Measurements from ENCODE around the gene CDH13.

The CDH13 gene

GRCh38 chr16:82653550-82654511, 27.1 kb downstream of the CDH13 start:
- DNase-seq: no peak

DNA sequence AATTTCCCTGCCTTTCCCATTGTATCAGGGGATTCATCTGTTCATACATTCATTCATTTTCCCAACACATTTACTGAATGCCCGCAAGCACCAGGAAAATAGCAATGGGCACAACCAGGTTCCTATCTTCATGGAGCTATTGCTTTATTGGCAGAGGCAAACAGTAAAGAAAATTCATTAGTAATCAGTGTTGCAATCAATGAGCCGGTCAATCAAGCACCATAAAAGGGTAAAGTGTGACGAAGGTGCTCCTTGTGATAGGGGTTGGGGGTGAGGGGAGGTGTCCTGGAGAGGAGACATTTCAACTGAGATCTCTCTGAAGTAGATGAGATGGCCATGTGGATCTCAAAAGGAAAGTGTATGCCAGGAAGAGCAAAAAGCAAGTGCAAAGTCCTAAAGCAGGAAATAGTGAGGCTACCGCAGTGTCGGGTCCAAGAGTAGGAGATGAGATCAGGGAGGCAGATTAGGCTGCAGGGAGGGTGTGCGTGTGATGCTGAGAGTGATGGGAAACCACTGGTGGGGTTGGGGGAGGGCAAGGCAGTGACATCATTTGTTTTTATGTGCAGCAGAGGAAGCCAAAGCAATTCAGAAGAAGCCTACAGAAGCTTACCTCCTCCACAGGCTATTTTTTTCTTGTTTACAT, 28.4 kb downstream of the CDH13 start:
- no peak for DNase-seq

GRCh38 chr16:82655720-82656490, 29.1 kb downstream of the CDH13 start:
- no peak for DNase-seq

DNA sequence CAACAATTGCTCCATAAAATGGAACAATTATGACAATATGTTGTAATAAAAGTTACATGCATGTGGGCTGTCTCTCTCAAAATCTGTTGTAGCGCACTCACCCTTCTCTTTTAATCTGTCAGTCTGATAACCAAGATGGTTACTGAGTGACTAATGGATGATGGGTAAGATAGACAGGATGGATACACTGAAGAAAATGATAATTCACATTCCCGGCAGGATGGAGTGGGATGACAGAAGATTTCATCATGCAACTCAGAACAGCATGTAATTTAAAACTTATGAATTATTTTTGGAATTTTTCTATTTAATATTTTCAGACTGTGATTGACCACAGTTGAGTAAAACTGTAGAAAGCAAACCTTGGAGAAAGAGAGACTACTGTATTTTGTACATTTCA, 30.5 kb downstream of the CDH13 start:
- no peak for DNase-seq

DNA sequence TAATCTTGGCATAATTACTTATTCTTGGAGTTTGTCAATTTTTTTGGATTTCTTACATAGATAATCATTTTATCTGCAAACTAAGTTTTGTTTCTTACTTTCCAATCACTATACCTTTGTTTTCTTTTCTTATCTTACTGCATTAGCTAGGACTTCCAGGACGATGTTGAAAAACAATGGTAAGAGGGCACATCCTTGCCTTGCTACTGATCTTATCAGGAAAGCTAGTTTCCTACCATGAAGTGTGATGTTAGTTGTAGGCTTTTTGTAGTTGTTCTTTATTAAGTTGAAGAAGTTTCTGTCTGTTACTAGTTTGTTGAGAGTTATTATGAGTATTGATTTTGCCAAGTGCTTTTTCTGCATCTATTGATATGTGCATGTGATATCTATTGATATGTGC, 31.0 kb downstream of the CDH13 start:
- DNase-seq: no peak

DNA sequence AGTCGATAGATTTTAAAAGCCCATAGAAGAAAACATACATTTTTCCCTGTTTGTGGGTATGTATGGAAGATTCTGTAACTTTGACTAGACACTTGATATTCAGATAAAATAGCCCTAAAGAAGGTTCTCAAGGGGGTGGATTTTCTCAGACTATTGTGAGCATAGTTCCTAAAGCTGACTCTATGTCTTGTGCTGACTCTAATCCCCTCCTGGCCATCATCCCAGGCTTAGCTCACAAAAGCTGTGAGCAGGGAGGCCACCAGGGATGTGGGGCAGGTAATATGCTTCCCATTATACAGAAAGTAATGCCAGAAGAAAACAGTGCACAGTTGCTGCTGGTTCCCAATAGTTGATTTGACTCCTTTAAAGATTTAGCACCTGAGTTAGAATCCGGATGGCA, 32.0 kb downstream of the CDH13 start:
- no peak for DNase-seq

DNA sequence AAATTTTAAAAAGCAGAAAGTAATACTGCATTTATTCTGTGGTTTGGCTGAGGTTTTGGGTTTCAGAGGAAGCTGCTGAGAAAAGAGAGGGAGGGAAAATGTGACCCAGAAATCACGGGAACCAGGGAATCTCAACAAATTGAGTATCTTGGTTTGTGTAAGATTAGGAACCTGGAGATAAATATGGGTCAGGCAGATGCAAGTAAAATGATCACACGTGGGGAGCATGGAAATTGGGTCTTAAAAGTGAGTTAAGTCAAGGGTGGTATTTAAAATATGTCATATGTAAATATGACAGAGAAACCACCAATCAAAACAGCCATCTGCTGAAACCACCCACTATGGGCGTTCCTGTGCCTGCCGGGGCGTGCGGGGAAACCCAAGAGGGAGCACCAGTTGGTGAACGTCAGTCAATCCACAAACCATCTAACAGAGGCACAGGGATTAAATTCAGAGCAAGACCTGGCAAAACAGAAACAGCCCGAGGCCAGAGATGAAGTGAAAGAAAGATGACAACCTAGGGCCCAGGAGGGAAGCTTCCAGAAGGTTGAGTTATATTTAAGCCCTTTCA, 33.4 kb downstream of the CDH13 start:
- no peak for DNase-seq

DNA sequence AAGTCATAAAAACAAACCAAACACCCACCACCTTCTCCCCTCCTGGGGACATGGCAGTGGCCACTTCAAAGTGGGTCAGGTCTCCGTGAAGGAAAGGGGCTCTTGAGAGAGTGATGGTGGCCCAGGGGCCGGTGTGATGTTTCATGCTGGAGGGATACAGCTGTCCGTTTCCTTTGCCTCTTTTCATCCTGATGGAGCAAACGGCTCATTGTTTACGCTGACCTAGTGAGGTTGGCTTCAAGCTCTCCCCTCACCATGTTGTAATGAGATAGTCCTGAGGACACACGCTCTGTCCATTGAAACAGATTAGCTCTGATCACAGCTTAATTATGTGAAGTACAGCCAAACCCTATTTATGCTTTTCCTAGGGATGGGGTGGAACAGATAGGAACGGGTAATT, 34.2 kb downstream of the CDH13 start:
- DNase-seq: no peak

GRCh38 chr16:82664181-82664580, 37.4 kb downstream of the CDH13 start:
- DNase-seq: no peak

- DNase-seq: no peak
These were observed 38.3 kb downstream of the CDH13 start for GRCh38 chr16:82665025-82665424.

DNA sequence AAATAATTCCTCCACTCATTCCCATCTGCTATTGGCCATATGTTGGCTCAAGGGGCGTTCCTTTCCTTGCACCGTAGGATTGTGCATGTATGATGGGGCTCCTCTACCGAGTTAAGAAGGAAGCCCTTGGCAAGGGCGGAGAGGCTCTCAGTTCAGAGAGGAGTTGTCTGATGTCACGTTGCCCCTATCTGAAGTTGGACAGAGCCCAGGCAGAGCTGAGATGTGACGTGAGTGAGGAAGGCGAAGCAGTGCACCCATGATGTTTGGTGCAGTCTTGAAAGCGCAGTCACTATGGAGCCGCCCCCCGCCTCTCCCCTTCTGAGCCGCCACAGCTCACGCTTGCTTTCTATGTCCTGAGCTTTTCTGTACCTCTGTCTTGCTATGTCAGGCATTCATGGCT, 40.7 kb downstream of the CDH13 start:
- DNase-seq: no peak

GRCh38 chr16:82668094-82668493, 41.3 kb downstream of the CDH13 start:
- DNase-seq: no peak

GRCh38 chr16:82671741-82672140, 45.0 kb downstream of the CDH13 start:
- no peak for DNase-seq

DNA sequence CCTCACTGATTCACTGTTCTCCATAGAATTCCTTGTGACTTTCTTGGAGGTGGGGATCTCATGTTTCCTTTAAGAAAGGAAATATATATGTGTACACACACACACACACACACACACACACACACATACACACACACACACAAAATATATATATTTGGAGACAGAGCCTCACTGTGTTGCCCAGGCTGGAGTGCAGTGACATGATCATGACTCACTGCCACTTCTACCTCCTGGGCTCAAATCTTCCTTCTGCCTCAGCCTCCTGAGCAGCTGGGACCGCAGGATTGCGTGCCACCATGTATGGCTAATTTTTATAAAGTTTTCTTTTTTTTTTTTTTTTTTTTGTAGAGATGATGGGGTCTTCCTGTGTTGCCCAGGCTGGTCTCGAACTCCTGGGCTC, 45.9 kb downstream of the CDH13 start:
- DNase-seq: no peak

DNA sequence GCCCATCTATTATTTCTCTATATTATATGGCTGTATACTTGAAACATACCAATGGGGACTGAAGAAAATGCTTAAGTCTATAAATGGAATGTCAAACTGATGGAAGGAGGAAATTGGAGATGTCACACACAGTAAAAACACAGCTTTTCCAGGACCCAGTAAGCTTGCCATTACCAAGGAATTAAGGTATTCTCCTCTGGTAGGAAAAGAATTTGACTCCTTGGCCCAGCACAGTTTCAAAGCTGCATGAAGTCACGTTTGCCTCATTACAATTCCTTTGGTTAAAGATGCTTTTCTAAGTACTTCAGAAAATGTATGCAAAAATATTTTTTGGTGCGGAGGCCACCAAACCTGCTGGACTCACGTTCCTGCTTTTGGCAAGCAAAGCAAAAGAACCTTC, 48.5 kb downstream of the CDH13 start:
- no peak for DNase-seq

DNA sequence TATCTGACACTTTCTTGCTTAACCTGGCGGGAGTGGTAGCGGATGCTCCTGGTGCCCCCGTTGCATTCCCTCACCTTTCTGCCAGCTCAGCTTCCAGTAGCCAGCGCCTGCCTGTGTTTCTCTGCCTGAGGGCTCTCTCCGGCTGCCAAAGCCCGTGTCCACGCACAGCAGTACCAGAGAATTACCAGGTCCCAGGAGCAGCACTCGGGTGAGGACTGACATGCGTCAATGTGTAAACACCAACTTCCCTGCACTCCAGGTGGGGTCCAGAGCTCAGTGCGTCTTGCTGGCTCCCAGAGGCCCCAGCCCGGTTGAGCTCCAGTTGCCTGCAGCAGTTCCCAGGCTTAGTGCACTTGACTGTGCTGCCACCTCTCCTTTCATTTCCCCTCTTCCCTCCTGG, 54.8 kb downstream of the CDH13 start:
- DNase-seq: no peak

DNA sequence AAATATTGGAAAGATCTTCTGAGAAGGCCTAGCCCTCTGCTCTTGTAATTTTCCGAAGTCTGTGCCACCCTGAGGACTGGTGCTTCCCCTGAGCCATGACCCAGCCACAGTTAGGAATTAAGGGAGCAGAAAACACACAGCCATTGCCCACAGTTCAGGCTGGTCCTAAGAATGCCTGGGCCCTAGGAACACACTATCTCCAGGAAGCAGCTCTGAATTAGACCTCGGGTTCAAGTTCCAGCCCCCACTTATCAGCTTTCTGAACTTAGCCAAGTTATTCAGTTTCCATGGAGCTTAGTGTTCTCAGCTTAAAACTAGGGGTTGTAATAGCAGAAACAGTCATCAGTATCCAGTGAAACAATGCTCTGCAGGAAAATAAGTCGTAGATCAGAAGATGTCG, 56.0 kb downstream of the CDH13 start:
- DNase-seq: no peak

DNA sequence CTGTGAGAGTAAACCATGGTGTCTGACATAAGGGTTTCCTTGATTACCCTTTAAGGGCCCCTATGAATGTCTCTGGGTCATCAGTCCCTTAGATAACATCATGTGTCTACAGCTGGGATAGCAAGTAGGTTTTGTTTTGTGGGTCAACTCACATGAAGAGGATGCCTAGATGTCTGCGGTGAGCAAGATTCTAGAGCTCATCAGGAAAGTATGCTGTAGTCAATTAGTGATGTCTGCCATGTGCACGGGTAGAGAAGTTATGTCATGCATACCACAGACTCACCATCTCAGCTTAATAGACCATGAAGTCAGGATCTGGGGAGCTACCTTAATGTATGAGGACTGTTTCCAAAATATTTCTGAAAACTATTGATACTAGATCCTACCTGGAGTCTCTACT, 57.5 kb downstream of the CDH13 start:
- DNase-seq: no peak

DNA sequence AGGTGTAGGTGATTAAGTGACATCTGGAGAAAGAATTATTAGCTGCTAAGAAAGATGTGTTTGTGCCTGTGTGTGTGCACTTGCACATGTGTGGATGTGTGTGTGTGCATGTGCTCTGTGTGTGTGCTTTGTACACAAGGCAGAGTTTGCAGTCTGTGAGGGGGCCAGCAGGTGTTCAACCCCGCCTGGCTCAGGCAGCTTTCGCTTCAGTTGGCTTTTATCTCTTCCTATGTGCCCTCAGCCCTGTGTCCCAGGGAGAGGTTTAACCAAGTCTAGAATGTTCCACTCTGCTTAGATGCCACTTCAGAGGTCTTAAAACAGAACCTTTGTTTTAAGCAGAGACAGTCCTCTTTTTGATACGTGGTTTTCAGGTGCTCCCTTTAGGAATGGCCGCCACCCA, 58.8 kb downstream of the CDH13 start:
- DNase-seq: no peak

DNA sequence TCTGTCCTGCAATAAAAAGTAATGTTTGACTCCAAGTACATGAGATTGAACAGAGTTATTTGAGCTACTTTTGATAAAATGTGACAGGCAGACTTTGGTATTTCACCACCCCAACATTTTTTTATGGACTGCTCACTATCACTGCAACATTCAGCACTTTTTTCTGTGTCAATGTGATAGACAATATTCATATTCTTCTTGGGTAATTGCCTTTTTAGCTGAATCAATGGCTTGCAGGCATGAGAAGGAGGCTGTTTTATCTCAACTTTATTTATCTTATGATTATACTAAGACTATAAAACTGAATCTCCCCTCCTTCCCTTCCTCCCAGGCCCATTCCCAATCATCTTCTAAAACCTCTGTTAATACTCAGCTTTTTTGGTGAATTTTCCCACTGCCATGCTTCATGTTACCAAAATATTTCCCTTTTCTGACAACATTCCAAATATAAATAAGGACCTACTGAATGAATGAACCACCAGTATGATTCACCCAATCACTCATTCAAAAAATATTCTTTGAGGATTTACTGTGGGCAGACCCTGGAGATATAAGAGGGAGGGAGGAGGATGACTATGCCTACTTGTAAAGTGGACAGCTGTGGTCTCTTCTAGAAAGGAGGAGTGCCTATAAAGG, 67.6 kb downstream of the CDH13 start:
- no peak for DNase-seq

DNA sequence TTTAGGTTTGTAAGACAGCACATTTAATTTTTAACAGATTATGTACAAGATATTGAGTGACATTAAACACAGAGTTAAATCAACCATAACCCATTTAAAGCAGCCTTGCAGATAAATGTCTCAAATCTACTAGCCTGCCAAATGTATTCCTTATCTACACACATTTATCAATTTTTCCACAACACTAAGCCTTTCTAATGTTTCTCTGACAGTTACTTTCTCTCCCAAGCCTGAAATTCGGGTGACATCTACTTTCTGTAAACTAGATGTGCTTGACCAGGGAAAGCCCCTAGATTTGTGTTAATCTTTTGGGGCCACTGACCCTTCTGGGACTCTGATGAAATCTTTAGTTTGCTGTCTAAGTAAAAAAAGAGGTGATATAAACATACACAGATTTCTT, 69.0 kb downstream of the CDH13 start:
- no peak for DNase-seq

GRCh38 chr16:82699260-82699659, 72.5 kb downstream of the CDH13 start:
- no peak for DNase-seq
